HG02943 (cell line): ENCODE data around the gene RHOC.

ENCODE experiments used
- ATAC-seq: cut with Tn5 transposase; IDR thresholded peaks from one replicate; pipeline ENCODE4 v1.9.1; 2021; ENCODE audit warnings: mild to moderate bottlenecking, low read depth, moderate library complexity; ENCODE audit not compliant: unreplicated experiment

RHOC gene

GRCh38 chr1:112703706-112704105 lies 3.2 kb downstream of the RHOC start:
- no peak for ATAC-seq

- no peak for ATAC-seq
Measured at GRCh38 chr1:112702420-112703261, 4.3 kb downstream of the RHOC start.

- no peak for ATAC-seq
Measured at GRCh38 chr1:112702067-112702395, 4.9 kb downstream of the RHOC start.

GRCh38 chr1:112701227-112702066 lies 5.5 kb downstream of the RHOC start:
- no peak for ATAC-seq

GRCh38 chr1:112700290-112701226 lies 6.4 kb downstream of the RHOC start:
- ATAC-seq = no peak

GRCh38 chr1:112699425-112700144 lies 7.3 kb downstream of the RHOC start:
- no peak for ATAC-seq

GRCh38 chr1:112698366-112699310 lies 8.3 kb downstream of the RHOC start:
- no peak for ATAC-seq

GRCh38 chr1:112697781-112698201 lies 9.1 kb downstream of the RHOC start:
- no peak for ATAC-seq

- no peak for ATAC-seq
Measured at GRCh38 chr1:112696578-112697314, 10.2 kb downstream of the RHOC start.

- no peak for ATAC-seq
Measured at GRCh38 chr1:112695276-112695675, 11.7 kb downstream of the RHOC start.

- ATAC-seq = no peak
Measured at GRCh38 chr1:112694363-112694929, 12.5 kb downstream of the RHOC start.

- no peak for ATAC-seq
Measured at GRCh38 chr1:112693821-112694220, 13.1 kb downstream of the RHOC start.

- ATAC-seq = no peak
Measured at GRCh38 chr1:112692681-112693080, 14.2 kb downstream of the RHOC start.

- ATAC-seq = no peak
Measured at GRCh38 chr1:112689842-112690237, 17.1 kb downstream of the RHOC start.

GRCh38 chr1:112689196-112689841 lies 17.6 kb downstream of the RHOC start:
- no peak for ATAC-seq

- no peak for ATAC-seq
Measured at GRCh38 chr1:112688781-112689193, 18.1 kb downstream of the RHOC start.

- no peak for ATAC-seq
Measured at GRCh38 chr1:112687785-112688496, 19.0 kb downstream of the RHOC start.
